B cell (primary cell): Measurements from ENCODE around the gene MAEA. TPM values are rescaled to one million over a fixed set of nuclear protein-coding genes. Genes with fewer than 3 reads are reported as not detected.

Experiments
- ATAC-seq: fragments of 200-7000 bp; cut with Tn5 transposase; one replicate; pipeline ENCODE4 v1.10.0; 2021; ENCODE audit warnings: low read depth, mild to moderate bottlenecking, moderate number of reproducible peaks, moderate library complexity
- CTCF ChIA-PET: fragments of 350-600 bp; sonication (Branson Sonifier 250); formaldehyde crosslinking; loops from one replicate; lab custom pipeline; 2021; ENCODE audit warnings: antibody characterized with exemption, inconsistent platforms; lab: Charles Lee
- POLR2A ChIA-PET: fragments of 350-600 bp; sonication (Branson Sonifier 250); formaldehyde crosslinking; loops from one replicate; lab custom pipeline; 2021; ENCODE audit warnings: antibody characterized with exemption; lab: Charles Lee
- DNase-seq: peaks from one replicate; pipeline ENCODE4 v3.0.0; 2013
- H2AFZ ChIP-seq: 2 replicates; pipeline ENCODE4 v1.6.1; 2012; ENCODE audit warnings: mild to moderate bottlenecking, low read depth, low read length; ENCODE audit not compliant: insufficient read depth, poor library complexity, severe bottlenecking
- H3K27ac ChIP-seq, 2 donors: 1 replicate in 1 of 2; 2 replicates in 1 of 2; pipeline ENCODE4 v1.5.1; 2012 to 2013; ENCODE audit warnings: low read length in 2 of 2, mild to moderate bottlenecking in 2 of 2, moderate library complexity in 1 of 2
- H3K27me3 ChIP-seq, 4 experiments: fragments of 200-600 bp in 1 of 4; sonication (generic) in 1 of 4; replicated peaks in 1 of 4; 1 replicate in 2 of 4; 2 replicates in 2 of 4; pipeline versions ENCODE4 v1.6.1 to v1.7.0; 2013 to 2016; ENCODE audit warnings: low read length in 3 of 4, mild to moderate bottlenecking in 2 of 4, mixed read lengths in 1 of 4, moderate library complexity in 1 of 4; ENCODE audit not compliant: insufficient read depth in 4 of 4, control insufficient read depth in 3 of 4; ENCODE audit errors: control extremely low read depth in 1 of 4
- H3K36me3 ChIP-seq, 2 experiments: replicated peaks in 1 of 2; 1 replicate in 1 of 2; 2 replicates in 1 of 2; pipeline versions ENCODE4 v1.6.1 to v1.7.1; 2013; ENCODE audit warnings: low read length in 1 of 2; ENCODE audit not compliant: insufficient read depth in 2 of 2, control insufficient read depth in 1 of 2; ENCODE audit errors: control extremely low read depth in 1 of 2, extremely low read depth in 1 of 2
- H3K4me1 ChIP-seq, 2 donors: fragments of 200-600 bp in 1 of 2; sonication (generic) in 1 of 2; 1 replicate in 1 of 2; 2 replicates in 1 of 2; pipeline versions ENCODE4 v1.5.1 to v1.6.1; 2013 to 2017; ENCODE audit warnings: low read length in 2 of 2; ENCODE audit not compliant: control insufficient read depth in 2 of 2, insufficient read depth in 2 of 2
- H3K4me2 ChIP-seq: replicated peaks from 2 replicates; pipeline ENCODE3; 2012; ENCODE audit warnings: mild to moderate bottlenecking, low read depth, low read length; ENCODE audit not compliant: poor library complexity, severe bottlenecking
- H3K4me3 ChIP-seq, 5 experiments: fragments of 200-600 bp in 1 of 5; sonication (generic) in 1 of 5; 1 replicate in 3 of 5; 2 replicates in 2 of 5; pipeline versions ENCODE4 v1.5.1 to v1.7.0; 2011 to 2016; ENCODE audit warnings: low read length in 4 of 5, mild to moderate bottlenecking in 4 of 5, low read depth in 2 of 5, control low read depth in 1 of 5, moderate library complexity in 1 of 5; ENCODE audit not compliant: insufficient read depth in 1 of 5; ENCODE audit errors: control extremely low read depth in 1 of 5, extremely low read depth in 1 of 5
- H3K79me2 ChIP-seq: fragments of 200-600 bp; sonication (generic); one replicate; pipeline ENCODE4 v1.6.0; 2016; ENCODE audit warnings: low read length; ENCODE audit not compliant: control insufficient read depth, insufficient read depth
- H3K9ac ChIP-seq: fragments of 200-600 bp; sonication (generic); 2 replicates; pipeline ENCODE4 v1.6.1; 2017; ENCODE audit warnings: mild to moderate bottlenecking, low read length, moderate library complexity
- H3K9me3 ChIP-seq, 3 donors: one replicate each; pipeline versions ENCODE4 v1.6.1 to v1.7.1; 2013; ENCODE audit warnings: low read length in 2 of 3; ENCODE audit not compliant: control insufficient read depth in 2 of 3, insufficient read depth in 1 of 3; ENCODE audit errors: control extremely low read depth in 1 of 3
- H4K20me1 ChIP-seq: 2 replicates; pipeline ENCODE4 v1.6.0; 2012; ENCODE audit warnings: mild to moderate bottlenecking, low read length; ENCODE audit not compliant: insufficient read depth, control insufficient read depth, poor library complexity, severe bottlenecking
- H3K27ac Mint-ChIP-seq: one replicate; pipeline ENCODE4 v1.8.0; 2021; ENCODE audit warnings: mixed read lengths
- H3K27me3 Mint-ChIP-seq: one replicate; pipeline ENCODE4 v1.8.0; 2021; ENCODE audit warnings: mixed read lengths
- H3K4me1 Mint-ChIP-seq: one replicate; pipeline ENCODE4 v1.8.0; 2021; ENCODE audit warnings: mixed read lengths
- H3K4me3 Mint-ChIP-seq: one replicate; pipeline ENCODE4 v1.8.0; 2021; ENCODE audit warnings: mixed read lengths
- H3K9me3 Mint-ChIP-seq: one replicate; pipeline ENCODE4 v1.8.0; 2022; ENCODE audit warnings: mixed read lengths; ENCODE audit not compliant: insufficient read depth
- EZH2 ChIP-seq: IDR thresholded peaks from 2 replicates; pipeline ENCODE4 v1.6.1; 2012; ENCODE audit warnings: borderline replicate concordance, low read depth, mild to moderate bottlenecking, moderate library complexity, low read length; ENCODE audit not compliant: insufficient read depth, poor library complexity, severe bottlenecking
- WGBS: methylation state at CpG from one replicate; pipeline ENCODE4 v1.1.5; 2013; ENCODE audit warnings: missing lambda C conversion rate; ENCODE audit not compliant: insufficient coverage; 5-methylcytosine and 5-hydroxymethylcytosine counted together
- intact Hi-C: fragments of 100-400 bp; cut with micrococcal nuclease; formaldehyde crosslinking; loops from one replicate; pipeline ENCODE4 v1.10.0; 2022
- polyA plus RNA-seq: library from polyadenylated mRNA; depleted of rRNA; stranded (reverse); fragments of >200 nt; gene quantifications from 2 replicates; pipeline ENCODE4 v1.2.3, GENCODE V29; 2012
- total RNA-seq, 2 donors: library from RNA; stranded (reverse); fragments of 120-200 nt in 1 of 2; gene quantifications; 1 replicate in 1 of 2; 2 replicates in 1 of 2; pipeline versions ENCODE4 v1.2.3 to v1.2.4, GENCODE V29; 2013 to 2022
- TF ChIP-seq, protein P1 (sequence below): fragments of 200-600 bp; IDR thresholded peaks from one replicate; pipeline ENCODE4 v1.8.0; 2022; ENCODE audit warnings: antibody characterized with exemption, mild to moderate bottlenecking

The MAEA gene
- total and polyA plus RNA-seq, 2 donors (not counting 1 experiment from before 2014, with no cell fraction given): 106 to 107 TPM

DNA sequence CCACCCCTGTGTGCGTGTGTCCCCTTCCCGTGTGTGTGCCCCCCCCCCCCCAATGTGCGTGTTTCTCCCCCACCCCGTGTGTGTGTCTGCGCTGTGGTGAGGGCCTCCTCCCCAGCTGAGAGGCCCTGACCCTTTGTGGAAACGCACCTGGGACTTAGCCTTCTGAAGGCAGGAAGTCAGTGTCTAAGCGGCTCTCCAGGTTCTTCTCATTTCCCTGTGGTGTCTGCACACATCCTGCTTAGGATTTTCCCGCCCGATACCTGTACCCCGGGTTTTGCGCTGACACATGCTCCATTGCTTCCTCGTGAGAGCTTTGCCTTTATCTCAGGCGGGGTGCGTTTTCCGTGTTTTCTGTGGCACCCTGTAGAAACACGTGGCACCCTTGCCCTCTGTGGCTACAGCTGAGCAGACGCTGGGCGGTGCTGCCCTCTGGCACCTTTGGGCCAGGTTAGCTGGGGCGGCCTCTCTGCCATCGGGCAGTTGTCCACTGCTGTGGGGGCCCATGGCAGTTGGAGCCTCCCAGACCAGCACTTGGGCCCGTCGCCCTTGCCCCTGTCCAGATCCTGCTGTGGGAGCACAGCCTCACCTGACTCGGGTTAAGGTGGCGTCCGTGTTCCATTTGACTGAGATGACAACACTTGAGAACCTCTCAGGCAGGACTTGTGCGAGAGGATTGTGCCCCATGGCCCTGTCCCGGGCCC, 26.3 kb downstream of the MAEA start:
- H3K4me2 ChIP-seq: no peak overlapping the region
- Mint-ChIP-seq H3K4me3 (no peak overlapping the region), H3K9me3 (no peaks in the 10 kb centered on the region), H3K4me1 (peaks cover 4% of the 10 kb centered on the region), H3K27me3 (no peaks in the 10 kb centered on the region), H3K27ac (no peak overlapping the region)
- intact Hi-C loops: no loop called here
- CTCF ChIA-PET: no interaction called here
- peaks cover 66% of the 10 kb centered on the region for H4K20me1 ChIP-seq
- peaks cover 0 to 64% of the 10 kb centered on the region in 2 experiments for H3K36me3 ChIP-seq
- no peak overlapping the region for H2AFZ ChIP-seq
- TF ChIP-seq, protein P1, sequence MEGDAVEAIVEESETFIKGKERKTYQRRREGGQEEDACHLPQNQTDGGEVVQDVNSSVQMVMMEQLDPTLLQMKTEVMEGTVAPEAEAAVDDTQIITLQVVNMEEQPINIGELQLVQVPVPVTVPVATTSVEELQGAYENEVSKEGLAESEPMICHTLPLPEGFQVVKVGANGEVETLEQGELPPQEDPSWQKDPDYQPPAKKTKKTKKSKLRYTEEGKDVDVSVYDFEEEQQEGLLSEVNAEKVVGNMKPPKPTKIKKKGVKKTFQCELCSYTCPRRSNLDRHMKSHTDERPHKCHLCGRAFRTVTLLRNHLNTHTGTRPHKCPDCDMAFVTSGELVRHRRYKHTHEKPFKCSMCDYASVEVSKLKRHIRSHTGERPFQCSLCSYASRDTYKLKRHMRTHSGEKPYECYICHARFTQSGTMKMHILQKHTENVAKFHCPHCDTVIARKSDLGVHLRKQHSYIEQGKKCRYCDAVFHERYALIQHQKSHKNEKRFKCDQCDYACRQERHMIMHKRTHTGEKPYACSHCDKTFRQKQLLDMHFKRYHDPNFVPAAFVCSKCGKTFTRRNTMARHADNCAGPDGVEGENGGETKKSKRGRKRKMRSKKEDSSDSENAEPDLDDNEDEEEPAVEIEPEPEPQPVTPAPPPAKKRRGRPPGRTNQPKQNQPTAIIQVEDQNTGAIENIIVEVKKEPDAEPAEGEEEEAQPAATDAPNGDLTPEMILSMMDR: no peak
- TF ChIP-seq EZH2: no peak
- ATAC-seq (no peak), DNase-seq (no peak)
- 92% methylated on average over 25 of the region's 27 CpGs for WGBS
- H3K27me3 ChIP-seq: no peaks in the 10 kb centered on the region
- no peak overlapping the region for H3K9ac ChIP-seq
- H3K9me3 ChIP-seq: peaks cover 0 to 5% (median 0%) of the 10 kb centered on the region in 3 donors
- peaks cover 0 to 3% of the 10 kb centered on the region in 2 donors for H3K4me1 ChIP-seq
- H3K4me3 ChIP-seq: no peak overlapping the region
- POLR2A ChIA-PET: no interaction called here
- H3K79me2 ChIP-seq: peaks cover 58% of the 10 kb centered on the region
- no peak overlapping the region for H3K27ac ChIP-seq

GRCh38 chr4:1316537-1317168, 27.0 kb downstream of the MAEA start:
- no peak overlapping the region for H3K9ac ChIP-seq
- H3K4me1 ChIP-seq: no peaks in the 10 kb centered on the region
- Mint-ChIP-seq H3K27me3 (no peaks in the 10 kb centered on the region), H3K27ac (no peak overlapping the region), H3K4me1 (peaks cover 1% of the 10 kb centered on the region), H3K4me3 (no peak overlapping the region), H3K9me3 (no peaks in the 10 kb centered on the region)
- no peak overlapping the region for H3K4me2 ChIP-seq
- peaks cover 0 to 65% of the 10 kb centered on the region in 2 experiments for H3K36me3 ChIP-seq
- H4K20me1 ChIP-seq: peaks cover 63% of the 10 kb centered on the region
- no peak overlapping the region for H3K27ac ChIP-seq
- H2AFZ ChIP-seq: no peak overlapping the region
- H3K79me2 ChIP-seq: peaks cover 51% of the 10 kb centered on the region
- no peak for DNase-seq
- ATAC-seq: no peak
- TF ChIP-seq, protein P1: no peak
- no peak for TF ChIP-seq EZH2
- peaks cover 0 to 5% (median 0%) of the 10 kb centered on the region in 3 donors for H3K9me3 ChIP-seq
- 87% methylated on average over 11 of the region's 16 CpGs for WGBS
- no peaks in the 10 kb centered on the region for H3K27me3 ChIP-seq
- intact Hi-C loops: no loop called here
- ChIA-PET CTCF (no interaction called here), POLR2A (no interaction called here)
- no peak overlapping the region for H3K4me3 ChIP-seq
